AG09309 (cell line): ENCODE results near the gene RLN3.
A peak's percentile ranks its signal among the peaks of the same experiment; 100 is the strongest.
"Not testable (repeated sequence)": the region's sequence is repeated elsewhere in the genome, so short reads cannot be mapped to it uniquely, and the experiment has no call there.

ENCODE experiments used
- DNase-seq: peaks from one replicate; pipeline ENCODE4 v3.0.0-alpha.2; 2010; ENCODE audit warnings: low read depth
- H3K4me3 ChIP-seq: 2 replicates; pipeline ENCODE4 v1.5.1; 2011; ENCODE audit warnings: mild to moderate bottlenecking, low read depth, low read length, moderate library complexity; ENCODE audit not compliant: control insufficient read depth
- CTCF ChIP-seq: IDR thresholded peaks from 2 replicates; pipeline ENCODE4 v1.5.1; 2011; ENCODE audit warnings: mild to moderate bottlenecking, low read depth, low read length, inconsistent platforms; ENCODE audit not compliant: insufficient read depth, control insufficient read depth; ENCODE audit errors: missing control alignments

Gene RLN3

GRCh38 chr19:14033946-14034345 lies 6.0 kb downstream of the RLN3 start:
- no peak for DNase-seq
- no peak overlapping the region for H3K4me3 ChIP-seq
- no peak for TF ChIP-seq CTCF

- not testable (repeated sequence) for DNase-seq, H3K4me3 ChIP-seq
These were observed 7.2 kb downstream of the RLN3 start for GRCh38 chr19:14035159-14035558.

- no peak for TF ChIP-seq CTCF
- no peak overlapping the region for H3K4me3 ChIP-seq
- DNase-seq = no peak
These were observed 7.8 kb downstream of the RLN3 start for GRCh38 chr19:14035706-14036105.

GRCh38 chr19:14039181-14039580 lies 11.2 kb downstream of the RLN3 start:
- DNase-seq = no peak
- TF ChIP-seq CTCF = no peak
- H3K4me3 ChIP-seq = no peak overlapping the region

GRCh38 chr19:14042659-14043608 lies 15.0 kb downstream of the RLN3 start:
- not testable (repeated sequence) for H3K4me3 ChIP-seq, DNase-seq
- peak; percentile 68 for TF ChIP-seq CTCF

- H3K4me3 ChIP-seq, DNase-seq: not testable (repeated sequence)
These were observed 19.9 kb downstream of the RLN3 start for GRCh38 chr19:14047866-14048265.

GRCh38 chr19:14048443-14049153 lies 20.6 kb downstream of the RLN3 start:
- no peak for DNase-seq
- H3K4me3 ChIP-seq = no peak overlapping the region
- TF ChIP-seq CTCF = peak; percentile 89
